Naive B cell (primary cell): ENCODE measurements around the gene KLRC4. TPM values are rescaled to one million over a fixed set of nuclear protein-coding genes. Genes with fewer than 3 reads are reported as not detected.
A peak's percentile ranks its signal among the peaks of the same experiment; 100 is the strongest.
"Not testable (repeated sequence)": the region's sequence is repeated elsewhere in the genome, so short reads cannot be mapped to it uniquely, and the experiment has no call there.

Experiments
- ATAC-seq, 2 donors: fragments of 150-1000 bp; cut with Tn5 transposase; 2 replicates each; pipeline ENCODE4 v1.10.0; 2021; ENCODE audit warnings: low read depth in 2 of 2, mild to moderate bottlenecking in 2 of 2, moderate library complexity in 2 of 2
- DNase-seq: peaks from one replicate; pipeline ENCODE4 v3.0.0; 2022
- H3K27ac Mint-ChIP-seq, 6 donors: one replicate each; pipeline ENCODE4 v1.8.0; 2020 to 2022; ENCODE audit warnings: mild to moderate bottlenecking in 6 of 6, mixed read lengths in 6 of 6, moderate library complexity in 5 of 6, inconsistent platforms in 2 of 6
- H3K27me3 Mint-ChIP-seq, 3 donors: one replicate each; pipeline ENCODE4 v1.8.0; 2021 to 2022; ENCODE audit warnings: mixed read lengths in 3 of 3, mild to moderate bottlenecking in 1 of 3
- H3K36me3 Mint-ChIP-seq, 2 donors: one replicate each; pipeline ENCODE4 v1.8.0; 2020 to 2022; ENCODE audit warnings: mixed read lengths in 2 of 2, inconsistent platforms in 1 of 2, mild to moderate bottlenecking in 1 of 2
- H3K4me1 Mint-ChIP-seq, 3 donors: one replicate each; pipeline ENCODE4 v1.8.0; 2020 to 2022; ENCODE audit warnings: mixed read lengths in 3 of 3, inconsistent platforms in 1 of 3, mild to moderate bottlenecking in 1 of 3, moderate library complexity in 1 of 3
- H3K4me3 Mint-ChIP-seq, 8 donors: one replicate each; pipeline ENCODE4 v1.8.0; 2020 to 2022; ENCODE audit warnings: mild to moderate bottlenecking in 8 of 8, mixed read lengths in 8 of 8, moderate library complexity in 8 of 8, inconsistent platforms in 2 of 8
- H3K9me3 Mint-ChIP-seq, 7 donors: one replicate each; pipeline ENCODE4 v1.8.0; 2020 to 2022; ENCODE audit warnings: mixed read lengths in 7 of 7, mild to moderate bottlenecking in 5 of 7, inconsistent platforms in 2 of 7, moderate library complexity in 1 of 7
- polyA plus RNA-seq, 6 donors: library from polyadenylated mRNA; unstranded; fragments of 300-500 nt; fragmentation: Illumina TruSeq; gene quantifications; one replicate each; pipeline ENCODE4 v1.2.3, GENCODE V29; 2021; ENCODE audit warnings: low read depth in 6 of 6

The KLRC4 gene
- polyA plus RNA-seq, 6 donors from 2014 or later, result not detected

- not testable (repeated sequence) for H3K27ac Mint-ChIP-seq, H3K27me3 Mint-ChIP-seq, H3K4me1 Mint-ChIP-seq, H3K36me3 Mint-ChIP-seq, ATAC-seq, DNase-seq, H3K4me3 Mint-ChIP-seq, H3K9me3 Mint-ChIP-seq
Measured at GRCh38 chr12:10424260-10424899, 14.8 kb upstream of the KLRC4 start.

- H3K4me3 Mint-ChIP-seq, DNase-seq, H3K27me3 Mint-ChIP-seq, H3K4me1 Mint-ChIP-seq, ATAC-seq, H3K27ac Mint-ChIP-seq, H3K36me3 Mint-ChIP-seq, H3K9me3 Mint-ChIP-seq: not testable (repeated sequence)
Measured at GRCh38 chr12:10422159-10422558, 12.6 kb upstream of the KLRC4 start.

GRCh38 chr12:10420334-10420733 is 10.8 kb upstream of the KLRC4 start, which contains the start of gene KLRC3:
Gene KLRC3 (minus strand): TSS chr12:10420595. CDS start chr12:10420550, 45 bp downstream.
- not testable (repeated sequence) for H3K9me3 Mint-ChIP-seq, ATAC-seq, H3K4me1 Mint-ChIP-seq, H3K4me3 Mint-ChIP-seq, DNase-seq, H3K27me3 Mint-ChIP-seq, H3K27ac Mint-ChIP-seq, H3K36me3 Mint-ChIP-seq

GRCh38 chr12:10408842-10409241 is 715 bp downstream of the KLRC4 start:
- Mint-ChIP-seq H3K36me3 (no peaks in the 10 kb centered on the region), H3K27ac (peak overlapping the region in 2 of 6 donors; percentile 60 to 68), H3K4me3 (no peak overlapping the region), H3K9me3 (peaks cover 0 to 3% (median 0%) of the 10 kb centered on the region in 7 donors), H3K4me1 (peaks cover 4 to 12% (median 11%) of the 10 kb centered on the region in 3 donors), H3K27me3 (no peaks in the 10 kb centered on the region)
- DNase-seq (no peak), ATAC-seq (no peak)

- H3K9me3 Mint-ChIP-seq, result peaks cover 0 to 3% (median 0%) of the 10 kb centered on the region in 7 donors
- ATAC-seq (peak; percentile 64 to 84), DNase-seq (peak; percentile 28)
- H3K4me1 Mint-ChIP-seq, result peaks cover 4 to 12% (median 11%) of the 10 kb centered on the region in 3 donors
- H3K36me3 Mint-ChIP-seq, result no peaks in the 10 kb centered on the region
- H3K4me3 Mint-ChIP-seq, result no peak overlapping the region
- H3K27ac Mint-ChIP-seq, result peak overlapping the region in 2 of 6 donors; percentile 28 to 32
- H3K27me3 Mint-ChIP-seq, result peaks cover 0 to 8% (median 6%) of the 10 kb centered on the region in 3 donors
Measured at GRCh38 chr12:10406725-10407124, 2.8 kb downstream of the KLRC4 start.

GRCh38 chr12:10405294-10405693 is 4.3 kb downstream of the KLRC4 start:
- Mint-ChIP-seq H3K9me3 (peaks cover 0 to 3% (median 0%) of the 10 kb centered on the region in 7 donors), H3K4me3 (no peak overlapping the region), H3K36me3 (no peaks in the 10 kb centered on the region), H3K4me1 (peaks cover 4 to 11% (median 10%) of the 10 kb centered on the region in 3 donors), H3K27ac (no peak overlapping the region), H3K27me3 (peaks cover 0 to 20% (median 6%) of the 10 kb centered on the region in 3 donors)
- no peak for DNase-seq
- ATAC-seq, result no peak

- Mint-ChIP-seq H3K36me3 (no peaks in the 10 kb centered on the region), H3K27me3 (peaks cover 0 to 24% (median 6%) of the 10 kb centered on the region in 3 donors), H3K4me3 (no peak overlapping the region), H3K9me3 (peaks cover 0 to 3% (median 0%) of the 10 kb centered on the region in 7 donors), H3K4me1 (peaks cover 4 to 12% (median 11%) of the 10 kb centered on the region in 3 donors), H3K27ac (no peak overlapping the region)
- ATAC-seq (no peak), DNase-seq (no peak)
Measured at GRCh38 chr12:10404798-10405197, 4.8 kb downstream of the KLRC4 start.

GRCh38 chr12:10400829-10401228 is 8.7 kb downstream of the KLRC4 start:
- ATAC-seq, result no peak

GRCh38 chr12:10398168-10398567 is 11.4 kb downstream of the KLRC4 start:
- Mint-ChIP-seq H3K27ac (peak overlapping the region in 5 of 6 donors; percentile 1 to 96 (median 24)), H3K27me3 (peaks cover 0 to 40% (median 11%) of the 10 kb centered on the region in 3 donors), H3K9me3 (peaks cover 0 to 2% (median 0%) of the 10 kb centered on the region in 7 donors), H3K36me3 (peaks cover 0 to 6% of the 10 kb centered on the region in 2 donors), H3K4me3 (peak overlapping the region in 1 of 8 donors; percentile 1), H3K4me1 (peaks cover 17 to 34% (median 33%) of the 10 kb centered on the region in 3 donors)
- DNase-seq (no peak), ATAC-seq (no peak)

More at GRCh38 chr12:10400829-10401228, 8.7 kb downstream of the KLRC4 start:
- Mint-ChIP-seq H3K4me3 (no peak overlapping the region), H3K27me3 (peaks cover 0 to 40% (median 11%) of the 10 kb centered on the region in 3 donors), H3K36me3 (peaks cover 0 to 6% of the 10 kb centered on the region in 2 donors), H3K9me3 (peaks cover 0 to 3% (median 0%) of the 10 kb centered on the region in 7 donors), H3K4me1 (peaks cover under 1 to 17% (median 9%) of the 10 kb centered on the region in 3 donors), H3K27ac (no peak overlapping the region)
- no peak for DNase-seq

GRCh38 chr12:10397296-10397695 is 12.3 kb downstream of the KLRC4 start:
- peaks cover 21 to 39% (median 37%) of the 10 kb centered on the region in 3 donors for H3K4me1 Mint-ChIP-seq
- H3K36me3 Mint-ChIP-seq, result peaks cover 0 to 6% of the 10 kb centered on the region in 2 donors
- DNase-seq (no peak), ATAC-seq (no peak)
- H3K4me3 Mint-ChIP-seq, result peak overlapping the region in 1 of 8 donors; percentile 22
- peak overlapping the region in 4 of 6 donors; percentile 8 to 78 (median 15) for H3K27ac Mint-ChIP-seq
- peaks cover 0 to 36% (median 8%) of the 10 kb centered on the region in 3 donors for H3K27me3 Mint-ChIP-seq
- peaks cover 0 to 2% (median 0%) of the 10 kb centered on the region in 7 donors for H3K9me3 Mint-ChIP-seq

GRCh38 chr12:10396176-10396575 is 13.4 kb downstream of the KLRC4 start:
- H3K4me1 Mint-ChIP-seq, result peaks cover 21 to 47% (median 37%) of the 10 kb centered on the region in 3 donors
- not testable (repeated sequence) for H3K36me3 Mint-ChIP-seq, DNase-seq, H3K9me3 Mint-ChIP-seq, ATAC-seq
- H3K27me3 Mint-ChIP-seq, result peaks cover 0 to 29% (median 5%) of the 10 kb centered on the region in 3 donors
- peak overlapping the region in 5 of 6 donors; percentile 94 to 100 (median 95) for H3K27ac Mint-ChIP-seq
- H3K4me3 Mint-ChIP-seq, result peak overlapping the region in 2 of 8 donors; percentile 9 to 84

- H3K36me3 Mint-ChIP-seq, result peaks cover 0 to 6% of the 10 kb centered on the region in 2 donors
- DNase-seq (peak; percentile 73), ATAC-seq (peak; percentile 93 to 96)
- H3K9me3 Mint-ChIP-seq, result peaks cover 0 to 2% (median 0%) of the 10 kb centered on the region in 7 donors
- peaks cover 0 to 22% (median 5%) of the 10 kb centered on the region in 3 donors for H3K27me3 Mint-ChIP-seq
- H3K4me3 Mint-ChIP-seq, result peak overlapping the region; percentile 46 to 84 (median 66)
- H3K27ac Mint-ChIP-seq, result peak overlapping the region; percentile 94 to 100 (median 96)
- H3K4me1 Mint-ChIP-seq, result peaks cover 21 to 47% (median 37%) of the 10 kb centered on the region in 3 donors
Measured at GRCh38 chr12:10395390-10395998, 14.1 kb downstream of the KLRC4 start.

GRCh38 chr12:10394531-10395152 is 14.9 kb downstream of the KLRC4 start:
- not testable (repeated sequence) for DNase-seq, H3K9me3 Mint-ChIP-seq, ATAC-seq, H3K36me3 Mint-ChIP-seq
- Mint-ChIP-seq H3K4me1 (peaks cover 21 to 52% (median 44%) of the 10 kb centered on the region in 3 donors), H3K4me3 (peak overlapping the region; percentile 46 to 84 (median 68)), H3K27me3 (peaks cover 0 to 16% (median 5%) of the 10 kb centered on the region in 3 donors), H3K27ac (peak overlapping the region; percentile 94 to 100 (median 96))
